Tibial nerve (tissue), 4 donors: Measurements from ENCODE around the gene CAD. TPM values are rescaled to one million over a fixed set of nuclear protein-coding genes. Genes with fewer than 3 reads are reported as not detected.
"Not testable (repeated sequence)": the region's sequence is repeated elsewhere in the genome, so short reads cannot be mapped to it uniquely, and the experiment has no call there.

Experiments used
- DNase-seq, 2 donors: peaks; one replicate each; pipeline ENCODE4 v3.0.0-alpha.2; 2019; ENCODE audit warnings: low spot score in 2 of 2
- H3K27ac ChIP-seq, 4 donors: fragments of 200-600 bp; sonication (generic) in 3 of 4; one replicate each; pipeline ENCODE4 v1.5.1; 2017 to 2019; ENCODE audit warnings: mild to moderate bottlenecking in 1 of 4
- H3K27me3 ChIP-seq, 2 donors: fragments of 200-600 bp; sonication (generic) in 1 of 2; one replicate each; pipeline versions ENCODE4 v1.5.1 to v1.6.0; 2017 to 2019
- H3K36me3 ChIP-seq, 3 donors: fragments of 200-600 bp; sonication (generic); one replicate each; pipeline ENCODE4 v1.5.1; 2018 to 2019
- H3K4me1 ChIP-seq, 4 donors: fragments of 200-600 bp; sonication (generic) in 3 of 4; one replicate each; pipeline ENCODE4 v1.5.1; 2017 to 2019
- H3K4me3 ChIP-seq, 4 donors: fragments of 200-600 bp; sonication (generic) in 3 of 4; one replicate each; pipeline ENCODE4 v1.5.1; 2017 to 2019; ENCODE audit warnings: mild to moderate bottlenecking in 1 of 4, moderate library complexity in 1 of 4
- H3K9me3 ChIP-seq, 4 donors: fragments of 200-600 bp; sonication (generic) in 3 of 4; one replicate each; pipeline ENCODE4 v1.5.1; 2017 to 2019
- EP300 ChIP-seq, 2 donors: sonication (generic); formaldehyde crosslinking; IDR thresholded peaks; one replicate each; pipeline ENCODE4 v1.6.1; 2017; ENCODE audit warnings: antibody characterized with exemption in 2 of 2, mild to moderate bottlenecking in 1 of 2
- POLR2A ChIP-seq, 2 donors: fragments of 450-650 bp; IDR thresholded peaks; one replicate each; pipeline ENCODE4 v1.6.1; 2017; ENCODE audit warnings: antibody characterized with exemption in 2 of 2, mild to moderate bottlenecking in 2 of 2, moderate library complexity in 2 of 2
- WGBS, 2 donors: methylation state at CpG; one replicate each; pipeline ENCODE4 v1.1.5; 2018; 5-methylcytosine and 5-hydroxymethylcytosine counted together
- total RNA-seq, 4 donors: library from RNA; depleted of rRNA; stranded (reverse); fragments of >200 nt; gene quantifications; one replicate each; pipeline ENCODE4 v1.1.0, GENCODE V29; 2016
- TF ChIP-seq, protein P1 (sequence below), 5 experiments: fragments of 200-600 bp in 3 of 5; fragments of 450-650 bp in 2 of 5; sonication (generic) in 3 of 5; IDR thresholded peaks; one replicate each; pipeline ENCODE4 v1.5.1; 2016 to 2019; ENCODE audit warnings: antibody characterized with exemption in 5 of 5, mild to moderate bottlenecking in 3 of 5, moderate library complexity in 2 of 5

The CAD gene
- total RNA-seq, 4 donors from 2014 or later = 18.6 to 69.6 (median 32.9) TPM

DNA sequence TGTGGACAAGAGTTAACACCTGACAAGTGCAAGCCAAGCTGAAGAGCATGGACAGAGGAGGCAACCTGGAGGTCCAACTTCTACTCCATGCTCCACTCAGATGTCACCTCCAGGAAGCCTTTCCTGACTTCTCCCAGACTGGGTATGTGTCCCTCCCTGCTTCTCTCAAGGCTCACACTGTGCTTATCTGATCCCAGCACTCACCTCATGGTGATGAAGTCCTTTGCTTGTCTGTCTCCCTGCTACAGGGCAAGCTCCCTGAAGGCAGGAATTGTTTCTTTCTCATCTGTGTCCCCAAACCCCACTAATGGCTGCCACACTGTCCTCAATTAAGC, 48.3 kb downstream of the CAD start:
- Histone ChIP-seq H3K36me3 (no peaks in the 10 kb centered on the region), H3K27me3 (peaks cover 0 to 84% of the 10 kb centered on the region in 2 donors), H3K27ac (no peak overlapping the region), H3K9me3 (no peaks in the 10 kb centered on the region), H3K4me1 (peaks cover 0 to 40% (median 25%) of the 10 kb centered on the region in 4 donors), H3K4me3 (no peak overlapping the region)
- TF ChIP-seq EP300 (IDR thresholded peaks at IDR 0.05) (no peak), POLR2A (IDR thresholded peaks at IDR 0.05) (no peak)
- TF ChIP-seq, protein P1, sequence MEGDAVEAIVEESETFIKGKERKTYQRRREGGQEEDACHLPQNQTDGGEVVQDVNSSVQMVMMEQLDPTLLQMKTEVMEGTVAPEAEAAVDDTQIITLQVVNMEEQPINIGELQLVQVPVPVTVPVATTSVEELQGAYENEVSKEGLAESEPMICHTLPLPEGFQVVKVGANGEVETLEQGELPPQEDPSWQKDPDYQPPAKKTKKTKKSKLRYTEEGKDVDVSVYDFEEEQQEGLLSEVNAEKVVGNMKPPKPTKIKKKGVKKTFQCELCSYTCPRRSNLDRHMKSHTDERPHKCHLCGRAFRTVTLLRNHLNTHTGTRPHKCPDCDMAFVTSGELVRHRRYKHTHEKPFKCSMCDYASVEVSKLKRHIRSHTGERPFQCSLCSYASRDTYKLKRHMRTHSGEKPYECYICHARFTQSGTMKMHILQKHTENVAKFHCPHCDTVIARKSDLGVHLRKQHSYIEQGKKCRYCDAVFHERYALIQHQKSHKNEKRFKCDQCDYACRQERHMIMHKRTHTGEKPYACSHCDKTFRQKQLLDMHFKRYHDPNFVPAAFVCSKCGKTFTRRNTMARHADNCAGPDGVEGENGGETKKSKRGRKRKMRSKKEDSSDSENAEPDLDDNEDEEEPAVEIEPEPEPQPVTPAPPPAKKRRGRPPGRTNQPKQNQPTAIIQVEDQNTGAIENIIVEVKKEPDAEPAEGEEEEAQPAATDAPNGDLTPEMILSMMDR (IDR thresholded peaks at IDR 0.05) = no peak
- DNase-seq = no peak

DNA sequence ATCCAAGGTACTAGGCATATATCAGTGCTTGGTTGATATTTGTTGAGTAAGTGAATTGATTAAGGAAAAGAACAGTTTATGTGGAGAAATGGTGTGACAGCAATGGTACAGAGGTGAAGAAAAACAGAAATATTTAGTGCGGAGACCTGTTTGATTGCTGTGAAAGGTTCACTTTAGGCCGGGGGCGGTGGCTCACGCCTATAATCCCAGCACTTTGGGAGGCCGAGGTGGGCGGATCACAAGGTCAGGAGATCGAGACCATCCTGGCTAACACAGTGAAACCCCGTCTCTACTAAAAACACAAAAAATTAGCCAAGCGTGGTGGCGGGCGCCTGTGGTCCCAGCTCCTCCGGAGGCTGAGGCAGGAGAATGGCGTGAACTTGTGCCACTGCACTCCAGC, 51.1 kb downstream of the CAD start:
- not testable (repeated sequence) for DNase-seq, H3K27ac ChIP-seq, H3K9me3 ChIP-seq, H3K4me3 ChIP-seq, H3K36me3 ChIP-seq
- 83 to 84% methylated on average over 13 of the region's 13 CpGs for WGBS, 2 donors
- peaks cover 0 to 58% of the 10 kb centered on the region in 2 donors for H3K27me3 ChIP-seq
- H3K4me1 ChIP-seq = peaks cover 0 to 21% (median 11%) of the 10 kb centered on the region in 4 donors

DNA sequence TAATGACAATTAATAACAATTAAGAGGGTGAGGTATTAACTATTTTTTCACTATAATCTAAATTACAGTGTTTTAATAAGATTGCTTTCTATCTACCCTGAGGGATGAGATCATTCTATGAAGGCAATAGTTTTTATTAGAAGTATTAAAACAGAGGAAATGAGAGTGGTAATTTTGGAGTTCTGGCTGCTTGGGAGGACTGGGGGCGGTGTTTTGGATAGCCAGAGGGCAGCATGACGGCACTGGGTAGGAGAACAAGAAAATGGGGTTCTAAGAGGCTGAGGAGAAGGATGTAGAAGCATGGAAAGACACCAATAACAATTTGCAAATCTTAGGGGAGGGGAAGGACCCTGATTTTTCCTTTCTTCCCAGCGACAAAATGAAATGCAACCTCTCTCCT, 53.0 kb downstream of the CAD start:
- no peak overlapping the region for H3K4me3 ChIP-seq
- no peak for DNase-seq
- H3K4me1 ChIP-seq = peaks cover 0 to 3% (median under 1%) of the 10 kb centered on the region in 4 donors
- no peak overlapping the region for H3K27ac ChIP-seq
- peaks cover 0 to 44% of the 10 kb centered on the region in 2 donors for H3K27me3 ChIP-seq
- no peak for TF ChIP-seq EP300 (IDR thresholded peaks at IDR 0.05)
- TF ChIP-seq, protein P1 (IDR thresholded peaks at IDR 0.05) = no peak
- TF ChIP-seq POLR2A (IDR thresholded peaks at IDR 0.05) = no peak
- no peaks in the 10 kb centered on the region for H3K36me3 ChIP-seq
- no peaks in the 10 kb centered on the region for H3K9me3 ChIP-seq
- 77% methylated on average over 3 of the region's 3 CpGs for WGBS, 2 donors

DNA sequence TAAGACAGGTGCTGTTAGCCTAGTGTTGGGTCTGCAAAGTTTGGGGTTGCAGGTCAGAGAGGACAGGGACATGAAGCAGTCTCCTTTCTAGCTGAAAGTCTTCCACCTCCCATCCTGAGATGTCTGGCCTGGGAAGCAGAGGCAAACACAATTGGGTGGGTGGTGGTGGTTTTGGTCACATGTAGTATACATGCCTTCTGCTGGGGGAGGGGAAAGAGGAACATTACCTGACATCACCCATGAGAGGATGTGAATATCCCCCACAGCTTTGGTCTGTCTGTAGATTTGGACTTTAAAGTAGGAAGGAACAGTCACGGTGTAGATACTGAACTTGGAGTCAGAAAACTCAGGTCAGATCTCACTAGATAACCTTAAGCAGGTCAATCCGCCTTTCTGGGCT, 53.5 kb downstream of the CAD start:
- Histone ChIP-seq H3K4me3 (no peak overlapping the region), H3K4me1 (no peaks in the 10 kb centered on the region), H3K36me3 (no peaks in the 10 kb centered on the region), H3K27ac (no peak overlapping the region), H3K9me3 (no peaks in the 10 kb centered on the region), H3K27me3 (peaks cover 0 to 38% of the 10 kb centered on the region in 2 donors)
- TF ChIP-seq, protein P1 (IDR thresholded peaks at IDR 0.05) = no peak
- TF ChIP-seq POLR2A (IDR thresholded peaks at IDR 0.05) = no peak
- no peak for TF ChIP-seq EP300 (IDR thresholded peaks at IDR 0.05)
- DNase-seq = no peak
- 75 to 87% methylated on average over 2 of the region's 2 CpGs for WGBS, 2 donors

DNA sequence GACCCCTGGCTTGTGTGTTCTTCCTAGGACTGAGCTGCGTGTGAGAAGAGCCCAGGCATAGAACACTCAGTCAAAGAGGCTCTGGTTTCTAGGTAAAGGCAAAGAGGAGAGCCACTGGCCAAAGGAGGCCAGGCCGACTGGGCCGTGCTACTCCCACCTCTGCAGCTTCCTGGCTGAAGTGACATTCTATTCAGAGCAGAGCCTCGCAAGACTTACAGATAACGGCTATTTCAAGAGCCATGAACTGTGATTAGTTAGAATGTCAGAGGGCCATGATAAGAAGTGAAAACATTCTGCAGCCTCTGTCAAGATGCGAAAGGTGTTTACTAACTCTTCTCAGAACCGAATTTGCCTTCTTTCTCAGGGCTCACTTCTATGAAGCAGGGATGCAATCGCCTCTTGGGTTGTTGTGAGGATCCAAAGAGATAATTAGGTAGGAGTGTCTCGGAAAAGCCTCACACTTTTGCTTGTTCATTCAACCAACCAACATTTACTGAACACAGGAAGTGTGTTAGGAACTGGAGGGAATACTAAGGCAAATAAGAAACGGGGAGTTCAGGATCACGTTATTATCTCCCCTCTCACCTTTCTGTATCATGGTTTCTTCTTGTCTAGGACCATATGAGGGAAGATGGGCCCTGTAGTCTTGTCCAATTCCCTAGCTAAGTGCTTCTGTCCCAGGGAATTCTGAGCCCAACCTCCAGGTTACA, 54.6 kb downstream of the CAD start:
- no peak for TF ChIP-seq EP300 (IDR thresholded peaks at IDR 0.05)
- TF ChIP-seq POLR2A (IDR thresholded peaks at IDR 0.05) = no peak
- TF ChIP-seq, protein P1 (IDR thresholded peaks at IDR 0.05) = no peak
- H3K4me1 ChIP-seq = no peaks in the 10 kb centered on the region
- no peak overlapping the region for H3K4me3 ChIP-seq
- no peak for DNase-seq
- H3K36me3 ChIP-seq = no peaks in the 10 kb centered on the region
- peaks cover 0 to 28% of the 10 kb centered on the region in 2 donors for H3K27me3 ChIP-seq
- H3K9me3 ChIP-seq = no peaks in the 10 kb centered on the region
- 63 to 64% methylated on average over 11 of the region's 11 CpGs for WGBS, 2 donors
- H3K27ac ChIP-seq = no peak overlapping the region

GRCh38 chr2:27272537-27273522, 55.7 kb downstream of the CAD start:
- H3K36me3 ChIP-seq = not testable (repeated sequence)
- 76 to 80% methylated on average over 15 of the region's 15 CpGs for WGBS, 2 donors
- H3K27me3 ChIP-seq = peaks cover 0 to 27% of the 10 kb centered on the region in 2 donors

More at GRCh38 chr2:27272537-27273522, 55.7 kb downstream of the CAD start:
- H3K27ac ChIP-seq, H3K4me1 ChIP-seq, DNase-seq, H3K9me3 ChIP-seq, H3K4me3 ChIP-seq: not testable (repeated sequence)
